GM18858 (cell line): Measurements from ENCODE around the gene CCSER2.
"Not testable (repeated sequence)": the region's sequence is repeated elsewhere in the genome, so short reads cannot be mapped to it uniquely, and the experiment has no call there.

Experiments used
- ATAC-seq: cut with Tn5 transposase; IDR thresholded peaks from one replicate; pipeline ENCODE4 v1.9.1; 2021; ENCODE audit not compliant: unreplicated experiment

The CCSER2 gene

GRCh38 chr10:84388148-84388547 is 59.8 kb downstream of the CCSER2 start:
- no peak for ATAC-seq

GRCh38 chr10:84390364-84390763 is 62.0 kb downstream of the CCSER2 start:
- ATAC-seq: no peak

- ATAC-seq: no peak
These were observed 62.9 kb downstream of the CCSER2 start for GRCh38 chr10:84391326-84391725.

- ATAC-seq: no peak
These were observed 63.8 kb downstream of the CCSER2 start for GRCh38 chr10:84392181-84392580.

- no peak for ATAC-seq
These were observed 67.2 kb downstream of the CCSER2 start for GRCh38 chr10:84395581-84395980.

GRCh38 chr10:84397735-84398144 is 69.4 kb downstream of the CCSER2 start:
- peak; percentile 75 for ATAC-seq

GRCh38 chr10:84398696-84399095 is 70.3 kb downstream of the CCSER2 start:
- ATAC-seq: no peak

- ATAC-seq: no peak
These were observed 73.6 kb downstream of the CCSER2 start for GRCh38 chr10:84401854-84402611.

- ATAC-seq: no peak
These were observed 76.4 kb downstream of the CCSER2 start for GRCh38 chr10:84404783-84405182.

- no peak for ATAC-seq
These were observed 77.3 kb downstream of the CCSER2 start for GRCh38 chr10:84405662-84406061.

- no peak for ATAC-seq
These were observed 78.2 kb downstream of the CCSER2 start for GRCh38 chr10:84406561-84406960.

- ATAC-seq: no peak
These were observed 79.1 kb downstream of the CCSER2 start for GRCh38 chr10:84407388-84408049.

GRCh38 chr10:84412482-84412881 is 84.1 kb downstream of the CCSER2 start:
- no peak for ATAC-seq

GRCh38 chr10:84414110-84414509 is 85.7 kb downstream of the CCSER2 start:
- not testable (repeated sequence) for ATAC-seq

GRCh38 chr10:84415539-84416244 is 87.3 kb downstream of the CCSER2 start:
- no peak for ATAC-seq

GRCh38 chr10:84416245-84416555 is 87.8 kb downstream of the CCSER2 start:
- ATAC-seq: no peak

GRCh38 chr10:84423719-84424118 is 95.3 kb downstream of the CCSER2 start:
- no peak for ATAC-seq

- ATAC-seq: peak; percentile 59
These were observed 96.4 kb downstream of the CCSER2 start for GRCh38 chr10:84424731-84425167.

- no peak for ATAC-seq
These were observed 99.7 kb downstream of the CCSER2 start for GRCh38 chr10:84427903-84428650.

- ATAC-seq: no peak
These were observed 100.3 kb downstream of the CCSER2 start for GRCh38 chr10:84428711-84429110.

GRCh38 chr10:84429926-84430520 is 101.6 kb downstream of the CCSER2 start:
- peak; percentile 92 for ATAC-seq
